Measurements from ENCODE around the gene APOBEC3B.

The APOBEC3B gene

GRCh38 chr22:38941488-38941987, 40.6 kb upstream of the APOBEC3B start:
- TF ChIP-seq TEAD4 (IDR thresholded peaks at IDR 0.05) (no peak), FOXM1 (IDR thresholded peaks at IDR 0.05; ENCODE audit: borderline replicate concordance, low read depth) (no peak), RAD21 (IDR thresholded peaks at IDR 0.05; ENCODE audit: low read depth) (no peak), CEBPB (IDR thresholded peaks at IDR 0.05) (no peak), ZBTB7A (IDR thresholded peaks at IDR 0.05; ENCODE audit: low read depth) (no peak), MAX (IDR thresholded peaks at IDR 0.05) (no peak), TCF12 (IDR thresholded peaks at IDR 0.05; ENCODE audit: low read depth) (no peak), YY1 (IDR thresholded peaks at IDR 0.05; ENCODE audit: low read depth) (no peak), REST (IDR thresholded peaks at IDR 0.05; ENCODE audit: low read depth) (no peak), TAF1 (IDR thresholded peaks at IDR 0.05; ENCODE audit: low read depth) (no peak), EP300 (IDR thresholded peaks at IDR 0.05; ENCODE audit: borderline replicate concordance) (no peak), CREB1 (IDR thresholded peaks at IDR 0.05; ENCODE audit: low read depth) (no peak), NFIC (IDR thresholded peaks at IDR 0.05) (no peak), EGR1 (IDR thresholded peaks at IDR 0.05) (no peak)
- TF ChIP-seq, protein P1, sequence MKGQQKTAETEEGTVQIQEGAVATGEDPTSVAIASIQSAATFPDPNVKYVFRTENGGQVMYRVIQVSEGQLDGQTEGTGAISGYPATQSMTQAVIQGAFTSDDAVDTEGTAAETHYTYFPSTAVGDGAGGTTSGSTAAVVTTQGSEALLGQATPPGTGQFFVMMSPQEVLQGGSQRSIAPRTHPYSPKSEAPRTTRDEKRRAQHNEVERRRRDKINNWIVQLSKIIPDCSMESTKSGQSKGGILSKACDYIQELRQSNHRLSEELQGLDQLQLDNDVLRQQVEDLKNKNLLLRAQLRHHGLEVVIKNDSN (IDR thresholded peaks at IDR 0.05), result no peak

- TF ChIP-seq CREB1 (IDR thresholded peaks at IDR 0.05; ENCODE audit: low read depth), result no peak
- TF ChIP-seq YY1 (IDR thresholded peaks at IDR 0.05; ENCODE audit: low read depth), result no peak
- TF ChIP-seq CEBPB (IDR thresholded peaks at IDR 0.05), result no peak
- TF ChIP-seq EP300 (IDR thresholded peaks at IDR 0.05; ENCODE audit: borderline replicate concordance), result no peak
- TF ChIP-seq NFIC (IDR thresholded peaks at IDR 0.05), result no peak
- no peak for TF ChIP-seq ZBTB7A (IDR thresholded peaks at IDR 0.05; ENCODE audit: low read depth)
- TF ChIP-seq, protein P1 (IDR thresholded peaks at IDR 0.05), result no peak
- no peak for TF ChIP-seq MAX (IDR thresholded peaks at IDR 0.05)
- no peak for TF ChIP-seq TAF1 (IDR thresholded peaks at IDR 0.05; ENCODE audit: low read depth)
- no peak for TF ChIP-seq FOXM1 (IDR thresholded peaks at IDR 0.05; ENCODE audit: borderline replicate concordance, low read depth)
- no peak for TF ChIP-seq RAD21 (IDR thresholded peaks at IDR 0.05; ENCODE audit: low read depth)
- no peak for TF ChIP-seq REST (IDR thresholded peaks at IDR 0.05; ENCODE audit: low read depth)
- TF ChIP-seq EGR1 (IDR thresholded peaks at IDR 0.05), result no peak
- TF ChIP-seq TCF12 (IDR thresholded peaks at IDR 0.05; ENCODE audit: low read depth), result no peak
Observed at GRCh38 chr22:38942702-38943101, 39.4 kb upstream of the APOBEC3B start.

DNA sequence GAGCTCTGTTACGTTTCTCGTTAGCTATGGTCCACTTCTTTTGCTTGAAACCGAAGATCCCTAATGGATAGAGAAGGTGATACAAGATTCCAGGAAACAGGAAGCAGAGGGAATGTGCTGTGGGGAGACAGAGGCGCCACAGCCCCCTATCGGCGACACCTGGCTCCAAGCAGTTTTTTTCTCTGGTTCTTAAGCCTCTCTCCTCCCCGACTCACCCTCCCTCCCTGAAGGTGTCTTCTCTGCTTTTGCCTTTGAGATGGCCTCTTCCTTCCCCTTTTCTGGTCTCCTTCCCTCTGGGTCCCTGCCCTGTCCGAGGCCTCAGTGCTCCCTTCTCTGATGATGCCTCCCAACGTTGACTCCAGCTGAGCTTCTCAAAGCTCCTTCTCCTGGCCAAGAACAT, 38.9 kb upstream of the APOBEC3B start:
- TF ChIP-seq YY1 (IDR thresholded peaks at IDR 0.05; ENCODE audit: low read depth), result no peak
- TF ChIP-seq TAF1 (IDR thresholded peaks at IDR 0.05; ENCODE audit: low read depth), result no peak
- no peak for TF ChIP-seq TCF12 (IDR thresholded peaks at IDR 0.05; ENCODE audit: low read depth)
- no peak for TF ChIP-seq FOXM1 (IDR thresholded peaks at IDR 0.05; ENCODE audit: borderline replicate concordance, low read depth)
- no peak for TF ChIP-seq EGR1 (IDR thresholded peaks at IDR 0.05)
- TF ChIP-seq TEAD4 (IDR thresholded peaks at IDR 0.05), result no peak
- TF ChIP-seq CEBPB (IDR thresholded peaks at IDR 0.05), result no peak
- no peak for TF ChIP-seq ZBTB7A (IDR thresholded peaks at IDR 0.05; ENCODE audit: low read depth)

DNA sequence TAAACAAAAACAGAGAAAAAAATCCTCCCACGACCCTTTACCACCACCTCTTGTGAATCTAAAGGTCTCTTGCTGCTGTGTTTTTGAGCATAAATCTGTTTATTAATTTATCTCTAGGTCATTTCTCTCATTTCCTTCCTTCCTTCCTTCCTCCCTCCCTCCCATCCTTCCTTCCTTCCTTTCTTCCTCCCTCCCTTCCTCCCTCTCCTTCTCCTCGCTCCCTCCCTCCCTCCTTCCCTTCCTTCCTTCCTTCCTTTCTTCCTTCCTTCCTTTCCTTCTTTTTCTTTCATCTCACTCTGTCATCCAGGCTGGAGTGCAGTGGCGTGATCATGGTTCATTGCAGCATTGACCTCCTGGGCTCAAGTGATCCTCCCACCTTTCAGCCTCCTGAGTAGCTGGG, 38.3 kb upstream of the APOBEC3B start:
- TF ChIP-seq MAX (IDR thresholded peaks at IDR 0.05) (no peak), ZBTB7A (IDR thresholded peaks at IDR 0.05; ENCODE audit: low read depth) (no peak), CREB1 (IDR thresholded peaks at IDR 0.05; ENCODE audit: low read depth) (no peak), EGR1 (IDR thresholded peaks at IDR 0.05) (no peak), REST (IDR thresholded peaks at IDR 0.05; ENCODE audit: low read depth) (no peak), CEBPB (IDR thresholded peaks at IDR 0.05) (no peak), TCF12 (IDR thresholded peaks at IDR 0.05; ENCODE audit: low read depth) (no peak), NFIC (IDR thresholded peaks at IDR 0.05) (no peak), TAF1 (IDR thresholded peaks at IDR 0.05; ENCODE audit: low read depth) (no peak)
- TF ChIP-seq, protein P1 (IDR thresholded peaks at IDR 0.05), result no peak

Data from Ishikawa (cell line).